OCI-LY3 (cell line): Measurements from ENCODE around the gene LMO7.

Experiments
- CTCF ChIP-seq: fragments of 200-600, 300-600 bp; sonication (generic); IDR thresholded peaks from 2 replicates; pipeline ENCODE4 v1.5.1; 2014; ENCODE audit warnings: antibody characterized with exemption, low read length, low read depth
- EZH2phosphoT487 ChIP-seq: fragments of 200-600 bp; shearing (Covaris generic); IDR thresholded peaks from 2 replicates; pipeline ENCODE4 v1.6.1; 2018; ENCODE audit warnings: antibody characterized with exemption, mixed run types, low read depth

- TF ChIP-seq CTCF = no peak
- no peak for TF ChIP-seq EZH2phosphoT487
These were observed 23.8 kb upstream of the LMO7 start for GRCh38 chr13:75612354-75612753.
